ENCODE data around the gene PCBP3. TPM values are rescaled to one million over a fixed set of nuclear protein-coding genes. Genes with fewer than 3 reads are reported as not detected.

The PCBP3 gene
- total RNA-seq, 2 experiments from 2014 or later = 1.9 to 2.2 TPM

GRCh38 chr21:45821315-45821962 lies 177.9 kb downstream of the PCBP3 start:
- no peak overlapping the region for H3K4me3 Mint-ChIP-seq
- ATAC-seq = no peak
- H3K27me3 Mint-ChIP-seq = peaks cover 5% of the 10 kb centered on the region
- TF ChIP-seq CTCF (IDR thresholded peaks at IDR 0.05) = no peak
- peaks cover 37% of the 10 kb centered on the region for H3K4me1 Mint-ChIP-seq (ENCODE audit: low read depth)
- ChIA-PET POLR2A (interaction anchor here (0.7 to 0.8 kb wide), 2 partner anchors 102 to 294 kb away, joined by 3 read pairs; no protein-coding TSS in a partner anchor), CTCF (interaction anchor here (0.7 to 2.4 kb wide), 9 partner anchors 10 to 343 kb away, joined by 3 to 6 read pairs (median 4); no protein-coding TSS in a partner anchor)
- H3K9me3 Mint-ChIP-seq = no peaks in the 10 kb centered on the region
- H3K36me3 Mint-ChIP-seq (ENCODE audit: low read depth) = no peaks in the 10 kb centered on the region
- intact Hi-C loops (cut with micrococcal nuclease) = loop anchor here (10.0 kb wide), 3 partner anchors 127 to 527 kb away; no protein-coding TSS in a partner anchor
- H3K27ac Mint-ChIP-seq = no peak overlapping the region
- DNase-seq = no peak

GRCh38 chr21:45821998-45822397 lies 178.5 kb downstream of the PCBP3 start:
- Mint-ChIP-seq H3K4me1 (ENCODE audit: low read depth) (peaks cover 36% of the 10 kb centered on the region), H3K27me3 (peaks cover 5% of the 10 kb centered on the region), H3K27ac (no peak overlapping the region), H3K9me3 (no peaks in the 10 kb centered on the region), H3K36me3 (ENCODE audit: low read depth) (no peaks in the 10 kb centered on the region), H3K4me3 (no peak overlapping the region)
- ATAC-seq (no peak), DNase-seq (no peak)
- ChIA-PET POLR2A (interaction anchor here (0.8 kb wide), 1 partner anchor 101 kb away, joined by 3 read pairs; no protein-coding TSS in a partner anchor), CTCF (interaction anchor here (0.9 to 2.1 kb wide), 3 partner anchors 25 to 344 kb away, joined by 3 to 4 read pairs (median 4); no protein-coding TSS in a partner anchor)
- intact Hi-C loops (cut with micrococcal nuclease) = loop anchor here (10.0 kb wide), 3 partner anchors 127 to 527 kb away; no protein-coding TSS in a partner anchor
- no peak for TF ChIP-seq CTCF (IDR thresholded peaks at IDR 0.05)

GRCh38 chr21:45822429-45823099 lies 179.0 kb downstream of the PCBP3 start:
- ChIA-PET CTCF (interaction anchor here (0.9 to 2.1 kb wide), 3 partner anchors 24 to 344 kb away, joined by 3 to 4 read pairs (median 4); no protein-coding TSS in a partner anchor), POLR2A (no interaction called here)
- no peak for TF ChIP-seq CTCF (IDR thresholded peaks at IDR 0.05)
- intact Hi-C loops (cut with micrococcal nuclease) = loop anchor here (10.0 kb wide), 3 partner anchors 128 to 528 kb away; no protein-coding TSS in a partner anchor
- H3K27ac Mint-ChIP-seq = no peak overlapping the region
- H3K9me3 Mint-ChIP-seq = no peaks in the 10 kb centered on the region
- H3K36me3 Mint-ChIP-seq (ENCODE audit: low read depth) = no peaks in the 10 kb centered on the region
- ATAC-seq = no peak
- no peak overlapping the region for H3K4me3 Mint-ChIP-seq
- peaks cover 5% of the 10 kb centered on the region for H3K27me3 Mint-ChIP-seq
- H3K4me1 Mint-ChIP-seq (ENCODE audit: low read depth) = peaks cover 36% of the 10 kb centered on the region
- no peak for DNase-seq

- no peak for TF ChIP-seq CTCF (IDR thresholded peaks at IDR 0.05)
- no peaks in the 10 kb centered on the region for H3K36me3 Mint-ChIP-seq (ENCODE audit: low read depth)
- intact Hi-C loops (cut with micrococcal nuclease) = loop anchor here (10.0 kb wide), 3 partner anchors 128 to 528 kb away; no protein-coding TSS in a partner anchor
- H3K4me1 Mint-ChIP-seq (ENCODE audit: low read depth) = peaks cover 37% of the 10 kb centered on the region
- DNase-seq (no peak), ATAC-seq (no peak)
- no peaks in the 10 kb centered on the region for H3K9me3 Mint-ChIP-seq
- ChIA-PET POLR2A (no interaction called here), CTCF (no interaction called here)
- H3K4me3 Mint-ChIP-seq = no peak overlapping the region
- no peak overlapping the region for H3K27ac Mint-ChIP-seq
- peaks cover 5% of the 10 kb centered on the region for H3K27me3 Mint-ChIP-seq
Observed at GRCh38 chr21:45823100-45823681, 179.7 kb downstream of the PCBP3 start.
